ENCODE measurements around the gene SHPK.

DNA sequence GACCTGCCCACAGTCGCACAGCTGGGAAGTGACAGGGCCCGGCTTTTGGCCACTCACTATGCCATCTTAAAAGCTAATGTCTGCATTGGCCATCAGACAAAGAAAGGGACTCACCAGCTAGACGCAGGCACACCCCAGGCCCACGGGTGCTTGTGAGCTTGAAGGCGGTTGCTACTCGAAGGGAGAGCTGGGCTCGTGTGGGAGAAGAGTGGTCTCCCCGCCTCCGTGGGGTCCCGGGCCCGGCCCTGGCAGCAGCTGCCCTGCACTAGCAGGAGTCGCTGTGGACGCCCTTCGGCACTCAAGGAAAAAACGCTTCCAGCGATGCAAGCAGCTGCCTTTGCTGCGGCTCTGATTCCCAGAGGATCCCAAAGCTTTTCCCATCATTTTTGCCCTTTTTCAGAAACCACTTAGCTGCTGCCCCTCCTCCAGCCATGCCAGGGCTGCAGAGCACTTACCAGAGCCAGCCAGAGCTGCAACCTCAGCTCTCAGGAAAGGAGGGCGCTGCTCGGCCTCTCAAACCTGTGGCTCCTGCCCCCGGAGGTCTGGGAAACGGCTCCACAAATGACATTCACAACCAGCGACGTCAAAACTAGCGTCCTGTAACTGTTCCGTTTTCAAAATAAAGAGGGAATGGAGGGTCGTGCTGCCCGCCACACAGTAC is 39.1 kb downstream of the SHPK start:
- TF ChIP-seq PPARA (CRISPR knock-in tag; IDR thresholded peaks at IDR 0.05; ENCODE audit: borderline replicate concordance), result no peak
- no peak for TF ChIP-seq ZNF8 (CRISPR knock-in tag; IDR thresholded peaks at IDR 0.05)
- no peak for TF ChIP-seq GLIS3 (CRISPR knock-in tag; IDR thresholded peaks at IDR 0.05)
- TF ChIP-seq ARNTL (CRISPR knock-in tag; IDR thresholded peaks at IDR 0.05; ENCODE audit: borderline replicate concordance, low read depth), result no peak
- no peak for TF ChIP-seq OSR1 (CRISPR knock-in tag; IDR thresholded peaks at IDR 0.05)
- TF ChIP-seq ISL1 (CRISPR knock-in tag; IDR thresholded peaks at IDR 0.05), result no peak
- TF ChIP-seq, protein P1, sequence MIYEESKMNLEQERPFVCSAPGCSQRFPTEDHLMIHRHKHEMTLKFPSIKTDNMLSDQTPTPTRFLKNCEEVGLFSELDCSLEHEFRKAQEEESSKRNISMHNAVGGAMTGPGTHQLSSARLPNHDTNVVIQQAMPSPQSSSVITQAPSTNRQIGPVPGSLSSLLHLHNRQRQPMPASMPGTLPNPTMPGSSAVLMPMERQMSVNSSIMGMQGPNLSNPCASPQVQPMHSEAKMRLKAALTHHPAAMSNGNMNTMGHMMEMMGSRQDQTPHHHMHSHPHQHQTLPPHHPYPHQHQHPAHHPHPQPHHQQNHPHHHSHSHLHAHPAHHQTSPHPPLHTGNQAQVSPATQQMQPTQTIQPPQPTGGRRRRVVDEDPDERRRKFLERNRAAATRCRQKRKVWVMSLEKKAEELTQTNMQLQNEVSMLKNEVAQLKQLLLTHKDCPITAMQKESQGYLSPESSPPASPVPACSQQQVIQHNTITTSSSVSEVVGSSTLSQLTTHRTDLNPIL (CRISPR knock-in tag; IDR thresholded peaks at IDR 0.05; ENCODE audit: low read depth), result no peak
- TF ChIP-seq, protein P2, sequence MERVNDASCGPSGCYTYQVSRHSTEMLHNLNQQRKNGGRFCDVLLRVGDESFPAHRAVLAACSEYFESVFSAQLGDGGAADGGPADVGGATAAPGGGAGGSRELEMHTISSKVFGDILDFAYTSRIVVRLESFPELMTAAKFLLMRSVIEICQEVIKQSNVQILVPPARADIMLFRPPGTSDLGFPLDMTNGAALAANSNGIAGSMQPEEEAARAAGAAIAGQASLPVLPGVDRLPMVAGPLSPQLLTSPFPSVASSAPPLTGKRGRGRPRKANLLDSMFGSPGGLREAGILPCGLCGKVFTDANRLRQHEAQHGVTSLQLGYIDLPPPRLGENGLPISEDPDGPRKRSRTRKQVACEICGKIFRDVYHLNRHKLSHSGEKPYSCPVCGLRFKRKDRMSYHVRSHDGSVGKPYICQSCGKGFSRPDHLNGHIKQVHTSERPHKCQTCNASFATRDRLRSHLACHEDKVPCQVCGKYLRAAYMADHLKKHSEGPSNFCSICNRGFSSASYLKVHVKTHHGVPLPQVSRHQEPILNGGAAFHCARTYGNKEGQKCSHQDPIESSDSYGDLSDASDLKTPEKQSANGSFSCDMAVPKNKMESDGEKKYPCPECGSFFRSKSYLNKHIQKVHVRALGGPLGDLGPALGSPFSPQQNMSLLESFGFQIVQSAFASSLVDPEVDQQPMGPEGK (CRISPR knock-in tag; IDR thresholded peaks at IDR 0.05; ENCODE audit: borderline replicate concordance), result no peak
- TF ChIP-seq RARB (CRISPR knock-in tag; IDR thresholded peaks at IDR 0.05), result no peak
- TF ChIP-seq ZFP3 (CRISPR knock-in tag; IDR thresholded peaks at IDR 0.05), result no peak
- no peak for TF ChIP-seq CSDC2 (CRISPR knock-in tag; IDR thresholded peaks at IDR 0.05)

Measured in SK-N-SH treated with all-trans-retinoic acid at 6 μM for 48 hours (cell line).